Measurements from ENCODE around the gene PHLDA3.

The PHLDA3 gene

GRCh38 chr1:201426479-201427310, 42.3 kb downstream of the PHLDA3 start:
- DNase-seq: no peak

- DNase-seq: no peak
These were observed 44.8 kb downstream of the PHLDA3 start for GRCh38 chr1:201424146-201424545.

- no peak for DNase-seq
These were observed 45.3 kb downstream of the PHLDA3 start for GRCh38 chr1:201423655-201424054.

- DNase-seq: no peak
These were observed 46.5 kb downstream of the PHLDA3 start for GRCh38 chr1:201422436-201423030.

GRCh38 chr1:201422026-201422425, 47.0 kb downstream of the PHLDA3 start:
- DNase-seq: no peak

- no peak for DNase-seq
These were observed 47.9 kb downstream of the PHLDA3 start for GRCh38 chr1:201421041-201421440.

- no peak for DNase-seq
These were observed 48.4 kb downstream of the PHLDA3 start for GRCh38 chr1:201420608-201421002.

GRCh38 chr1:201419746-201420607, 49.0 kb downstream of the PHLDA3 start:
- DNase-seq: no peak

- DNase-seq: no peak
These were observed 49.7 kb downstream of the PHLDA3 start for GRCh38 chr1:201419256-201419655.

- DNase-seq: no peak
These were observed 50.5 kb downstream of the PHLDA3 start for GRCh38 chr1:201418461-201418860.
